Frontal cortex (tissue), 4 donors: ENCODE results near the gene SPDYE17. TPM values are rescaled to one million over a fixed set of nuclear protein-coding genes. Genes with fewer than 3 reads are reported as not detected.
"Not testable (repeated sequence)": the region's sequence is repeated elsewhere in the genome, so short reads cannot be mapped to it uniquely, and the experiment has no call there.

Source experiments
- DNase-seq, 2 donors: peaks; one replicate each; pipeline ENCODE4 v3.0.0; 2012; ENCODE audit warnings: low spot score in 2 of 2
- FAIRE-seq: peaks from 2 replicates; lab custom pipeline; 2012; peaks lifted over from hg19 to GRCh38; lab: Jason Lieb, UNC
- small RNA-seq: library from RNA; depleted of rRNA; stranded (forward); fragments of <200 nt; gene quantifications from one replicate; pipeline ENCODE3, GENCODE V24; 2014
- total RNA-seq: library from RNA; depleted of rRNA; stranded (reverse); fragments of >200 nt; gene quantifications from one replicate; pipeline ENCODE4 v1.2.3, GENCODE V29; 2014
- donor health status: control.
- donor health status: control.
- donor health status: control.

The SPDYE17 gene
- total RNA-seq, 1 donor from 2014 or later, result not detected

DNA sequence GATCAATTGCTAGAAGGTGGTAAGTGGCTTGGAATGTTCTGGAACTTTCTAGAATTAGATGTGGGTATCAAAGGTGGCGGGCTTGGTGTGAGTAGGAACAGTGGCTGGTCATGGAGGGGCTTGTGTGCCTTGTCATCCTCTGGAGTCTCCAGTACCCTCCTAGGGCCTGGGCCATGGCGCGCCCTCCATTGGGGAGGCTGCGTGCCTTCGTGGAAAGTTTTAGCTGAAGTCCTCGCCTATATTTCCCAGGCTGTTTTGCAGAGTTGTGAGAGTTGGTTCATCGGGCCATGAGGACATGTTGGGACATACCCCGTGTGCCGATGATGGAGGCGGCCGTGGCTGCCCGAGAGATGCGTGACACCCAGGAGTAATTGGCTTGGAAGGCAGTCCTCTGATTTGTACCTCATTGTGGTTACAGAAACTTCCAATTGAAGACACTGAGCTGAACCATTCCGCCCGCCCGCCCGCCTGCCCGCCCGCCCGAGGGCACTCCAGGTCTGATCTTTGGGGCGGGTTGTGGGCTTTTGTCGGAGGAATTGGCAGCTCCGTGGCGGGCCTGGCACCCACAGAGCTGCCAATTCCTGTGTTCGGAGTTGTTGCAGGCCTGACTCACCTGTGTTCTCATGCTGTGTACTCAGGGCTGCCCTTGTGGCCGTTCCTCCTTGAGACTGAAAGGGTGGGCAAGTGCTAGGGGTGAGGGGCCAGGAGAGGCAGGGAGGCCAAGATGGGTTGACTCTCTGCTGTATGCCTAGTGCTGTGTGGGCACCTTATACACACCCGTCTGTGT lies 57.2 kb downstream of the SPDYE17 start:
- not testable (repeated sequence) for DNase-seq

DNA sequence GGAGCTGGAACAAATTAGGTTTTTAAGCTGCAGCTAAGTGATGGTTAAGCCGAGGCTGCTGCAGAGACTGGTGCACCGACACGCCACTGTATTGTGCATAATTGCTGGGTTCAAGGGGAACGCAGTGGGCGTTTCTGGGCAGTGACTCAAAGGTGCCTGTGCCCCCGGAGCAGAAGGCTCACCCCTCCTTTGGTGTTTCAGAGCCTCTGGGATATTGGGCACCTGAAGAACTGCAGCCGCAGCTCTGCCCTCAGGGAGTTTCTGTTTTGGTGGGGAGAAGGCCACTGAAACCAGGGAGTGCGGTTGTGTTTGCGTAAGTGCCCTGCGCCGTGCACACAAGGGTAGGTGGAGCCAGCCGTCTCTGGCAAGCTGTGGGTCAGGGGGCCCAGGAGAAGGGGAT lies 57.8 kb downstream of the SPDYE17 start:
- not testable (repeated sequence) for DNase-seq, FAIRE-seq

More for the DNA sequence above, 57.2 kb downstream of the SPDYE17 start:
- FAIRE-seq, result not testable (repeated sequence)

DNA sequence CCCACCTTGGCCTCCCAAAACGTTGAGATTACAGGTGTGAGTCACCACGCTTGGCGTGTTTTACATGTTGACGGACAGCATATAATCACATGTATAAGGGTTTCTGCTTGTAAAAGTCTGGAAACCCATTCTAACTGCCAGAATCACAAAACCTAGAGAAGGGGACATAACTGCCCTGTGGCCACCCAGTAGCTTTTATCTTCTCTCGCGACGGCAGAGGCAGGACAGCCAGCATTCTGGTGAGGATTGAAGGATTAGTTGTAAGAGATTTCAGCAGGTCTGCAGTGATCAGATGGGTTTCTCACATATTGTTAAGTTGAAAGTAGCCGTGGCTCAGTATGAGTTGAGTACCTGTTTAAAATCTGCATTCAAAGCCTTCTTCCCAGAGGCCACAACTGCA lies 59.8 kb downstream of the SPDYE17 start:
- not testable (repeated sequence) for DNase-seq, FAIRE-seq

Small RNA genes lying within 50 kb of the gene (small RNA-seq; reads per million reads assigned to genes)
- gene RF00019, result not detected

Other genes with a start within 250 kb of the SPDYE17 start
- 0.82 TPM for gene SPDYE18, start 30.2 kb upstream of the SPDYE17 start, total RNA-seq
- gene CCDC146, start 90.3 kb upstream of the SPDYE17 start, total RNA-seq, result 15.9 TPM
- 2.9 TPM for gene FGL2, start 167.5 kb upstream of the SPDYE17 start, total RNA-seq